Astrocyte of the cerebellum (primary cell): Measurements from ENCODE around the gene NHS.

Experiments used
- DNase-seq: peaks from one replicate; pipeline ENCODE4 v3.0.0-alpha.2; 2011; ENCODE audit warnings: low read depth
- H3K4me3 ChIP-seq: 2 replicates; pipeline ENCODE4 v1.5.1; 2011; ENCODE audit warnings: mild to moderate bottlenecking, low read depth, low read length, moderate library complexity
- CTCF ChIP-seq: IDR thresholded peaks from 2 replicates; pipeline ENCODE4 v1.5.1; 2012; ENCODE audit warnings: low read length, low read depth, moderate library complexity, mild to moderate bottlenecking; ENCODE audit errors: missing control alignments
- in situ Hi-C: cut with HindIII; loops from 2 replicates; pipeline ENCODE4 v1.10.0; 2017; ENCODE audit warnings: low sequenced_read_pairs

Gene NHS

GRCh38 chrX:17632942-17633341, 257.9 kb downstream of the NHS start:
- TF ChIP-seq CTCF = no peak
- no peak for DNase-seq
- H3K4me3 ChIP-seq = no peak overlapping the region
- in situ Hi-C loops = no loop called here

- TF ChIP-seq CTCF = no peak
- H3K4me3 ChIP-seq = no peak overlapping the region
- DNase-seq = no peak
- in situ Hi-C loops = no loop called here
Measured at GRCh38 chrX:17633546-17633945, 258.5 kb downstream of the NHS start.

GRCh38 chrX:17634542-17635207, 259.7 kb downstream of the NHS start:
- no peak overlapping the region for H3K4me3 ChIP-seq
- in situ Hi-C loops = no loop called here
- TF ChIP-seq CTCF = no peak
- DNase-seq = no peak

GRCh38 chrX:17635231-17635630, 260.2 kb downstream of the NHS start:
- no peak for DNase-seq
- no peak for TF ChIP-seq CTCF
- no peak overlapping the region for H3K4me3 ChIP-seq
- in situ Hi-C loops = no loop called here

- in situ Hi-C loops = no loop called here
- TF ChIP-seq CTCF = no peak
- no peak overlapping the region for H3K4me3 ChIP-seq
- no peak for DNase-seq
Measured at GRCh38 chrX:17637235-17637634, 262.2 kb downstream of the NHS start.

GRCh38 chrX:17638731-17639130, 263.7 kb downstream of the NHS start:
- no peak for TF ChIP-seq CTCF
- DNase-seq = no peak
- in situ Hi-C loops = no loop called here
- no peak overlapping the region for H3K4me3 ChIP-seq

GRCh38 chrX:17642891-17643290, 267.9 kb downstream of the NHS start:
- H3K4me3 ChIP-seq = no peak overlapping the region
- in situ Hi-C loops = no loop called here
- TF ChIP-seq CTCF = no peak
- DNase-seq = no peak
